ENCODE results near the gene CFLAR.

Gene CFLAR

DNA sequence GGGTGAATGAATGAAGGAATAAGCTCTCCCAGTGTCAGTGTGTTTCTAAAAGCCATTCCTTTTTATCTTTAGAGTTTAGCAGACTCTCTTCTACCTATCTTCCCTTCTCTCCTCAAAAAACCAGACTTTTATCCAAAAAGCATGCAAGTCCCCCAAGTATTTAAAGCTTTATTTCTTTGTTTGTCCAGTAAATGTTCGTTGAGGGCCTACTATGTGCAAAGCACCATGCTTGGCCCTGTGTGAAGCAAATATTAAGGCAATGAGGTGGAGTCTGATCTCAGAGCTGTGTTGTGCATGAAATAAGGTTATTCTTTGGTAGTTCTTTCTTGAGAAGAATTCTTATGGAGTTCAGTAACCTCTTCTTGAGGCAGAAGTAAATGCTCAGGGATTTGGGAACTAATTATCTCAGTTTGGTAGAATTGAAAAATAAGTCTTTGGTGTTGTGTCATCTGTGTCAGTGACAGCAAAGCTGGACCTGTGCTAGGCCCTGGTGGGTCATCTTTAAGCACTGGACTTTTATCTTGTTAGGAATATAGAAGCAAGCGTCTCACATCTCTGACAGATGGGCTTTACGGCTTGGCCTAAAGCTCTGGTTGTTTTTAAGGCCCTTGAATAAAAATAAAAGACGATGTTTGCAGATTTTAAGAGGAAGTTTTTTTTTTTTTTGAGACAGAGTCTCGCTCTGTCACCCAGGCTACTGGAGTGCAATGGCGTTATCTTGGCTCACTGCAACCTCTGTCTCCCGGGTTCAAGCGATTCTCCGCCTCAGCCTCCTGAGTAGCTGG lies 38.8 kb downstream of the CFLAR start:
- Histone ChIP-seq H3K4me2 (ENCODE audit: low read depth, low read length) (no peak overlapping the region), H3K36me3 (replicated peaks; ENCODE audit: insufficient read depth, low read length) (no peaks in the 10 kb centered on the region), H3K4me3 (ENCODE audit: low read length) (no peak overlapping the region), H3K27me3 (replicated peaks; ENCODE audit: insufficient read depth, low read length) (no peaks in the 10 kb centered on the region), H2AFZ (ENCODE audit: low read length) (no peak overlapping the region), H3K9me2 (replicated peaks; ENCODE audit: insufficient read depth, low read length) (no peaks in the 10 kb centered on the region), H3K9ac (ENCODE audit: low read length) (no peak overlapping the region), H3K9me3 (replicated peaks; ENCODE audit: insufficient read depth, low read length) (no peaks in the 10 kb centered on the region), H3F3A (ENCODE audit: insufficient read depth, low read length) (peaks cover 11% of the 10 kb centered on the region; the same call in 1 of the 2 replicates), H4K20me1 (ENCODE audit: insufficient read depth, low read length) (no peaks in the 10 kb centered on the region), H3K79me2 (ENCODE audit: low read length) (peaks cover 11% of the 10 kb centered on the region; the same call in 1 of the 2 replicates), H3K4me1 (ENCODE audit: low read length) (peaks cover 23% of the 10 kb centered on the region), H3K27ac (ENCODE audit: low read length) (no peak overlapping the region)
- no peak for DNase-seq
- TF ChIP-seq EZH2phosphoT487 (IDR thresholded peaks at IDR 0.05; ENCODE audit: low read length): no peak
- TF ChIP-seq, protein P1, sequence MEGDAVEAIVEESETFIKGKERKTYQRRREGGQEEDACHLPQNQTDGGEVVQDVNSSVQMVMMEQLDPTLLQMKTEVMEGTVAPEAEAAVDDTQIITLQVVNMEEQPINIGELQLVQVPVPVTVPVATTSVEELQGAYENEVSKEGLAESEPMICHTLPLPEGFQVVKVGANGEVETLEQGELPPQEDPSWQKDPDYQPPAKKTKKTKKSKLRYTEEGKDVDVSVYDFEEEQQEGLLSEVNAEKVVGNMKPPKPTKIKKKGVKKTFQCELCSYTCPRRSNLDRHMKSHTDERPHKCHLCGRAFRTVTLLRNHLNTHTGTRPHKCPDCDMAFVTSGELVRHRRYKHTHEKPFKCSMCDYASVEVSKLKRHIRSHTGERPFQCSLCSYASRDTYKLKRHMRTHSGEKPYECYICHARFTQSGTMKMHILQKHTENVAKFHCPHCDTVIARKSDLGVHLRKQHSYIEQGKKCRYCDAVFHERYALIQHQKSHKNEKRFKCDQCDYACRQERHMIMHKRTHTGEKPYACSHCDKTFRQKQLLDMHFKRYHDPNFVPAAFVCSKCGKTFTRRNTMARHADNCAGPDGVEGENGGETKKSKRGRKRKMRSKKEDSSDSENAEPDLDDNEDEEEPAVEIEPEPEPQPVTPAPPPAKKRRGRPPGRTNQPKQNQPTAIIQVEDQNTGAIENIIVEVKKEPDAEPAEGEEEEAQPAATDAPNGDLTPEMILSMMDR (IDR thresholded peaks at IDR 0.05; ENCODE audit: low read length): no peak
- TF ChIP-seq EZH2 (optimal IDR thresholded peaks at IDR 0.05; ENCODE audit: low read depth, low read length): no peak

GRCh38 chr2:201156036-201156435 lies 40.1 kb downstream of the CFLAR start:
- no peak overlapping the region for H3K4me2 ChIP-seq (ENCODE audit: low read depth, low read length)
- H3K27me3 ChIP-seq (replicated peaks; ENCODE audit: insufficient read depth, low read length): no peaks in the 10 kb centered on the region
- H3K27ac ChIP-seq (ENCODE audit: low read length): no peak overlapping the region
- H3K4me3 ChIP-seq (ENCODE audit: low read length): no peak overlapping the region
- H3K9ac ChIP-seq (ENCODE audit: low read length): no peak overlapping the region
- H3K9me3 ChIP-seq (replicated peaks; ENCODE audit: insufficient read depth, low read length): no peaks in the 10 kb centered on the region
- peaks cover 18% of the 10 kb centered on the region for H3K4me1 ChIP-seq (ENCODE audit: low read length)
- H3K9me2 ChIP-seq (replicated peaks; ENCODE audit: insufficient read depth, low read length): no peaks in the 10 kb centered on the region
- H4K20me1 ChIP-seq (ENCODE audit: insufficient read depth, low read length): no peaks in the 10 kb centered on the region
- 0 out of 2 replicates have a peak, but pooled peaks cover 2% of the 10 kb centered on the region for H3K36me3 ChIP-seq (replicated peaks; ENCODE audit: insufficient read depth, low read length)
- no peak for TF ChIP-seq EZH2 (optimal IDR thresholded peaks at IDR 0.05; ENCODE audit: low read depth, low read length)
- TF ChIP-seq, protein P1 (IDR thresholded peaks at IDR 0.05; ENCODE audit: low read length): no peak
- no peak for TF ChIP-seq EZH2phosphoT487 (IDR thresholded peaks at IDR 0.05; ENCODE audit: low read length)
- H3K79me2 ChIP-seq (ENCODE audit: low read length): peaks cover 6% of the 10 kb centered on the region; the same call in 1 of the 2 replicates
- no peak overlapping the region for H2AFZ ChIP-seq (ENCODE audit: low read length)
- peaks cover 11% of the 10 kb centered on the region; the same call in 1 of the 2 replicates for H3F3A ChIP-seq (ENCODE audit: insufficient read depth, low read length)
- DNase-seq: no peak

GRCh38 chr2:201156640-201157039 lies 40.7 kb downstream of the CFLAR start:
- Histone ChIP-seq H3K4me3 (ENCODE audit: low read length) (no peak overlapping the region), H3K9me2 (replicated peaks; ENCODE audit: insufficient read depth, low read length) (no peaks in the 10 kb centered on the region), H3K9ac (ENCODE audit: low read length) (no peak overlapping the region), H3K9me3 (replicated peaks; ENCODE audit: insufficient read depth, low read length) (no peaks in the 10 kb centered on the region), H3K4me1 (ENCODE audit: low read length) (peaks cover 14% of the 10 kb centered on the region), H3K4me2 (ENCODE audit: low read depth, low read length) (no peak overlapping the region), H3K27ac (ENCODE audit: low read length) (no peak overlapping the region), H3F3A (ENCODE audit: insufficient read depth, low read length) (peaks cover 11% of the 10 kb centered on the region; the same call in 1 of the 2 replicates), H4K20me1 (ENCODE audit: insufficient read depth, low read length) (no peaks in the 10 kb centered on the region), H3K79me2 (ENCODE audit: low read length) (peaks cover 3% of the 10 kb centered on the region; the same call in 1 of the 2 replicates), H2AFZ (ENCODE audit: low read length) (no peak overlapping the region), H3K27me3 (replicated peaks; ENCODE audit: insufficient read depth, low read length) (no peaks in the 10 kb centered on the region), H3K36me3 (replicated peaks; ENCODE audit: insufficient read depth, low read length) (0 out of 2 replicates have a peak, but pooled peaks cover 2% of the 10 kb centered on the region)
- DNase-seq: no peak
- TF ChIP-seq, protein P1 (IDR thresholded peaks at IDR 0.05; ENCODE audit: low read length): no peak
- TF ChIP-seq EZH2phosphoT487 (IDR thresholded peaks at IDR 0.05; ENCODE audit: low read length): no peak
- TF ChIP-seq EZH2 (optimal IDR thresholded peaks at IDR 0.05; ENCODE audit: low read depth, low read length): no peak
